ENCODE results near the gene FBL.
"Not testable (repeated sequence)": the region's sequence is repeated elsewhere in the genome, so short reads cannot be mapped to it uniquely, and the experiment has no call there.

- TF ChIP-seq POLR2A (IDR thresholded peaks at IDR 0.05) = not testable (repeated sequence)
- TF ChIP-seq, protein P1, sequence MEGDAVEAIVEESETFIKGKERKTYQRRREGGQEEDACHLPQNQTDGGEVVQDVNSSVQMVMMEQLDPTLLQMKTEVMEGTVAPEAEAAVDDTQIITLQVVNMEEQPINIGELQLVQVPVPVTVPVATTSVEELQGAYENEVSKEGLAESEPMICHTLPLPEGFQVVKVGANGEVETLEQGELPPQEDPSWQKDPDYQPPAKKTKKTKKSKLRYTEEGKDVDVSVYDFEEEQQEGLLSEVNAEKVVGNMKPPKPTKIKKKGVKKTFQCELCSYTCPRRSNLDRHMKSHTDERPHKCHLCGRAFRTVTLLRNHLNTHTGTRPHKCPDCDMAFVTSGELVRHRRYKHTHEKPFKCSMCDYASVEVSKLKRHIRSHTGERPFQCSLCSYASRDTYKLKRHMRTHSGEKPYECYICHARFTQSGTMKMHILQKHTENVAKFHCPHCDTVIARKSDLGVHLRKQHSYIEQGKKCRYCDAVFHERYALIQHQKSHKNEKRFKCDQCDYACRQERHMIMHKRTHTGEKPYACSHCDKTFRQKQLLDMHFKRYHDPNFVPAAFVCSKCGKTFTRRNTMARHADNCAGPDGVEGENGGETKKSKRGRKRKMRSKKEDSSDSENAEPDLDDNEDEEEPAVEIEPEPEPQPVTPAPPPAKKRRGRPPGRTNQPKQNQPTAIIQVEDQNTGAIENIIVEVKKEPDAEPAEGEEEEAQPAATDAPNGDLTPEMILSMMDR (IDR thresholded peaks at IDR 0.05 in 8 of 11, conservative IDR thresholded peaks at IDR 0.05 in 3 of 11) = not testable (repeated sequence)
Observed at GRCh38 chr19:39894236-39894606, 48.0 kb upstream of the FBL start.
